DMS53 (cell line): ENCODE measurements around the gene HLA-G.
A peak's percentile ranks its signal among the peaks of the same experiment; 100 is the strongest.

Experiments
- DNase-seq: peaks from one replicate; lab custom pipeline; 2025; lab: John Stamatoyannopoulos, UW

Gene HLA-G

DNA sequence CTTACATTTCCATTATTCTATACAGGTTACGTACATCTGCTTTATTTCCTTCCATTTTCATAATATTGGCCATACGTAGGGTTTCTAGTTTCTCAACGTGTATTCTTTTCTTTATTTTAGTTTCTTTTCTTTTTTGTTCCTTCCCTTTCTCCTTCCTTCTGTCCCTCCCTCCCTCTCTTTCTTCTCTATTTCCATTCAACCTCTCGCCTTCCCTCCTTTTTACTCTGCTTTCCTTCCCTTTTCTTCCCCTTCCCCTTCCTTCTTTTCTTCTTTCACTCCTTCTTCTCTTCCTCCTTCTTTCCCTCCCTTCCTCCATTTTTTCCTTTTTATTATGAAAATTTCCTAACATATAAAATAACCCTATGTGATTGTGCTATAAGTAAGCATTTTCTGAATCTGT is 8.7 kb upstream of the HLA-G start:
- no peak for DNase-seq

- no peak for DNase-seq
Observed at GRCh38 chr6:29824144-29824543, 3.5 kb upstream of the HLA-G start.

DNA sequence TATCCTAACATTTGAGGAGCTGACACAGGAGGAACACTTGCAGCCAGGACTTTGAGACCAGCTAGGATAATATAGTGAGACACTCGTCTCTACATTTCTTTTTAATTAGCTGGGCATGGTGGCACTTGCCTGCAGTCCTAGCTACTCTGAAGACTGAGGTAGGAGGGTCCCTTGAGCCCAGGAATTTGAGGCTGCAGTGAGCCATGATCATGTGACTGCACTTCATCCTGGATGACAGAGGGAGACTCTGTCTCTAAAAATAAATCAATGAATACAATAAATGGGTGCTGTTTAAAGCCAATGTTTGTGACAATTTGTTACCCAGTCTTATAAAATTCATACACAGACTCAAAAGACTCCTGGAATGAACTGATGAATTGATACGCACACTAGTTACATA is 1.8 kb upstream of the HLA-G start:
- no peak for DNase-seq

GRCh38 chr6:29826271-29826670 is 1.4 kb upstream of the HLA-G start:
- peak; percentile 40 for DNase-seq

DNA sequence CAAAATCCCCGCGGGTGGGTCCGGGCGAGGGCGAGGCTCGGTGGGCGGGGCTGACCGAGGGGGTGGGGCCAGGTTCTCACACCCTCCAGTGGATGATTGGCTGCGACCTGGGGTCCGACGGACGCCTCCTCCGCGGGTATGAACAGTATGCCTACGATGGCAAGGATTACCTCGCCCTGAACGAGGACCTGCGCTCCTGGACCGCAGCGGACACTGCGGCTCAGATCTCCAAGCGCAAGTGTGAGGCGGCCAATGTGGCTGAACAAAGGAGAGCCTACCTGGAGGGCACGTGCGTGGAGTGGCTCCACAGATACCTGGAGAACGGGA is 809 bp downstream of the HLA-G start:
- peak; percentile 32 for DNase-seq

GRCh38 chr6:29829766-29830165 is 2.1 kb downstream of the HLA-G start:
- no peak for DNase-seq

DNA sequence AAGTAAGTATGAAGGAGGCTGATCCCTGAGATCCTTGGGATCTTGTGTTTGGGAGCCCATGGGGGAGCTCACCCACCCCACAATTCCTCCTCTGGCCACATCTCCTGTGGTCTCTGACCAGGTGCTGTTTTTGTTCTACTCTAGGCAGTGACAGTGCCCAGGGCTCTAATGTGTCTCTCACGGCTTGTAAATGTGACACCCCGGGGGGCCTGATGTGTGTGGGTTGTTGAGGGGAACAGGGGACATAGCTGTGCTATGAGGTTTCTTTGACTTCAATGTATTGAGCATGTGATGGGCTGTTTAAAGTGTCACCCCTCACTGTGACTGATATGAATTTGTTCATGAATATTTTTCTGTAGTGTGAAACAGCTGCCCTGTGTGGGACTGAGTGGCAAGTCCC is 2.8 kb downstream of the HLA-G start:
- no peak for DNase-seq

- DNase-seq: no peak
Observed at GRCh38 chr6:29831776-29832175, 4.2 kb downstream of the HLA-G start.

DNA sequence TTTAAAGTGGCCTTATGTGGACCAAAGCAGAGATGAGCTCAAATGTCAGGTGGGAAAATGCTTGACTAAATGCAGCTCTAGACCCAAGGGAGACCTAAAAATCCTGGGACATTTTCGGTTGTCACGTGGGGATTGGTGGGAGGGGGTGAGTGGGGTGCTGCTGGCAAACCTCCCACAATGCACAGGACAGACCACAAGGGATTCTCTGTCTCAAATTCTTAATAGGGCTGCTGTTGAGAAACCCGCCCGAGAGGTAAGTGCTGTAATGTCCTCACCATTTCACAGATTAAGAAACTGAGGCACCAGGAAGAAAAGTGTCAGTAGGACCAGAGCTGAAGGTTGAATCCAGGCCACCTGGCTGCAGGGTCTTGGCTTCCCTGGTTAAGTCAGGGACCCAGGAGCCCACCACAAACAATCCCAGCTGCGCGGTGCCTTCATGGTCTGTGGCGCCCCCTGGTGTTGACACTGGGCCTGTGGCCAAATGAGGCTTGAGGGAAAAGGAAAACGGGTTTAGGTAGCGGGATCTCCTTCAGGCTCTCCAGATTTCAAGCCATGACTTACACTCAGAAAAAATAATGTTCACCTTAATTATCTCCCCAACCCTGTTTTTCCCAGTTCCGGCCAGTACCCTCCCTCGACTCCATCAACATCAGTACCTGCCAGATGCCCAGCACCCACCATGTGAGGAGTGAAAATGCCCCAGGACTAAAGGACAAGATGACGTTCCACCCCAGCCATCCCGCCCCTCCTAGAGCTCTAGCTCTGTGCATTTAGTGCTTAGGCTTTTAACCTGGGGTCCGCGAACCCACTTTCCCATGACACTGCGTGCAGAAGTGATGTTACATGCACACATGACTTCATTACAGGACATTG is 7.2 kb downstream of the HLA-G start:
- peak; percentile 51 for DNase-seq

GRCh38 chr6:29839917-29840316 is 12.3 kb downstream of the HLA-G start:
- no peak for DNase-seq

DNA sequence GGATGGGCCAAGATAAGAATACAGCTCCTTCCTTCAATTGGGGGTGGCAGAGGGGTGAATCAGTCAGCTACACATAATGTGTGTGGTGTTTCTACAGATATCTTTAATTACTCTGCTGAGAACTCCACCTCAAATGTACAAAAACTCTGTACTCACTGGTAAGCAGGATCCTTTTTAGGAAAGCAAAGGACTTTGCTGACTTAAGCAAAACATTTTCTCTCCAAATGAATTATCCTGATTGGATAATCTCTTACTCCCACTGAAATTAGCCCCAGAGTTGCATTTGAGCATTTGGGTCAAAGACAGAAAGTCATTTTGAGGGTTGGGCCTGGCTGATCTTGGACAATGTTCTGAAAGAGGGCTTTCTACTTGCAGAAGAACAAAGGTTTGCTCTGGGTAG is 13.4 kb downstream of the HLA-G start:
- no peak for DNase-seq

DNA sequence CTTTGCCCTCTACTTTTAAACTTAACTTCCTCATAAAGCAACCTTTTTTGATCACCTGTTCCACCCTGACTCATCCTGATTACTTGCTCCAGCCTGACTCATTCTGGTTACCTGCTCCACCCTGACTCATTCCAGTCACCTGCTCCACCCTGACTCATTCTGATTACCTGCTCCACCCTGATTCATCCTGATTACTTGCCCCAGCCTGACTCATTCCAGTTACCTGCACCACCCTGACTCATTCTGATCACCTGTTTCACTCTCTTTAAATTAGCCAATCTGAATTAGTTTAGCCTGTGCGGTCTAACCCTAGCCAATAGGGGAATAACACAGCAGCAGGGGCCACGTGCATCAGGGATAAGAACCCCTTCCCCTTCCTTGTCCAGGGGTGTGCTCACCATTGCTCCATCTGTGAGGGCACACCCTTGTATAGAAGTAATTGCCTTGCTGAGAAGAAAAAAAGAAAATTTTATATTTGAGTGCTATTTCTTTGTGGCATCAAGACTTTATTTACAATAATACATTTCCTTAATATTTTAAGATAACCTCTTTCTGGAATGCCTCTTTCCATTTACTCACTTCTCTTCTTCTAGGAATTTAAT is 17.9 kb downstream of the HLA-G start:
- peak; percentile 79 for DNase-seq

DNA sequence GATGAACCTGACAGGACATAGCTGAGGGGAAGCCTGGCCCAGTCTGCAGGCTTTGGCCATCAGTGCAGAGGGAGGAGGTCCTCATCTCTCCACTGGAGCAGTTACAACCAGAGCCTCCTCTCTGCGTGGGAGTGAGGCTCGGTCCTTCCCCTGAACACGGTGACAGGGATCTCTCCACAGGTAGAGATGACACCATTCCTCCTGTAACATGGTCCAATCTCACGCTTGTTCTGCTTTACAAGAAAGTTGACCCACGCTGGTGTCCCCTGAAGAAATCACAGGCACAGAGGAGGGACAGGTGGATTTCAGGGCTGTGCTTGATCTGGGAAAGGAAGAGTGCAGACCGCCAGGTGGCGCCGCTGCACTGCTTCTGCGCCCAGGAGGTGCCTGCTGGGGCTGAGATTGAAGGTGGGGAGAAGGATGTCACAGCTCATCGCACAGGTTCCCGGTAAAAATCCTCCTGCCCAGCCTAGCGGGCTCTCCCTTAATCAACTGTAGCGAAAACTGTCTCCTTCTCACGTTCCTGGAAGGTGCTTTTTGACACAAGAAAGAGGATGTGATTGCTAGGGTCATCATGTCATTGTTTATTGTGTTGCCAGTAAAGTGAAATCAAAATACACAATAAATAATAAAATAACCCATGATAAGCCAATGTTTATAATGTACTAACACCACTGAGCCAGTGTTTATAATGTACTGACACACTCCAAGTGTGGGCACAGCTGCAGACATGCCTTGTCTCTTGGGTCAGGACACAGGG is 20.4 kb downstream of the HLA-G start:
- DNase-seq: peak; percentile 88

GRCh38 chr6:29850011-29850553 is 22.5 kb downstream of the HLA-G start:
- DNase-seq: peak; percentile 51

GRCh38 chr6:29851190-29851589 is 23.6 kb downstream of the HLA-G start:
- DNase-seq: no peak

- DNase-seq: no peak
Observed at GRCh38 chr6:29853245-29853644, 25.6 kb downstream of the HLA-G start.

DNA sequence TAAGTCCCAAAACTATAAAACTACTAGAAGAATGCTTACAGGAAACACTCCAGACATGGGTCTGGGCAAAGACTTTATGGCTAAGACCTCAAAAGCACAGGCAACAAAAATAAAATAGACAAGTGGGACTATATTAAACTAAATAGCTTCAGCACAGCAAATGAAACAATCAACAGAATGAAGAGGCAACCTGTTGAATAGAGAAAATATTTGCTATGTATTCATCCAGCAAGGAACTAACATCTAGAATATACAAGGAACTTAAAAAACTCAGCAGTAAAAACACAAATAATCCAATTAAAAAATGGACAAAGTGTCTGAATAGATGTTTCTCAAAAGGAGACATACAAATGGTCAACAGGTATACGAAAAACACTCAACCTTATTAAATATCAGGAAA is 30.4 kb downstream of the HLA-G start:
- no peak for DNase-seq

DNA sequence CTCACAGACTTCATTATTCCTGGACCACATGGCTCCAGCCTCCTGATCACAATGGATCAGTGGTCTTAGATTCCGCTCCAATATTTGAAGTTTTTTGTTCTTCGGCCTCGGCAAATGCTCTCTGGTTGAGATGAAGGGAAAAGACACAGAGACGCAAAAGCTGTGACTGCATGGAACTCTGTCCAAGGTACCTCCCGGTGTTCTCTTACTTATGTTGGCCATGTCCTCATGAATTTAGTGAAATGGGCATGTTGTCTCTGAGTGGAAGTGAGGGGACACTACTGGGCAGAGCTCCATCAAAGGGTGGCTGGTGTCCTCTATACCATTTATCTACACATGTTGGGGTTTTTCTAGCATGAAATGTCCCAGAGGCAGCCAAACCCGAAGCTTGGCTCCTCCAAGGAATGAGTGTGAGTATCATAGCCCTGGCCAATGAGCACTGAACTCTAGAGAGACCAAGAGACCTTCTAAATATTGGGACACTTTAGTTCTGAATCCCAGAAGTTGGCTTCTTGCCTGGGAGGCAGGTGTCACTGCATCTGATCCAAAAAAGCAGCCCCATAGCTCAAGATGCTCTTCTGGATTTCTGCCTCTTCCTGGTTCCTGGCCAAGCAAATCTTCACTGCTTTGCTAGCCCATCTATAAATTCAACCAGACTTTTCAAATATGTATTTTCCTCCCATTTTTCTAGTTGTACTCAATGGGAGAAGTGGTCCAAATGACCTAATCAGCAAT is 34.1 kb downstream of the HLA-G start:
- no peak for DNase-seq

- DNase-seq: no peak
Observed at GRCh38 chr6:29864037-29864810, 36.6 kb downstream of the HLA-G start.

- DNase-seq: no peak
Observed at GRCh38 chr6:29865631-29866030, 38.0 kb downstream of the HLA-G start.

DNA sequence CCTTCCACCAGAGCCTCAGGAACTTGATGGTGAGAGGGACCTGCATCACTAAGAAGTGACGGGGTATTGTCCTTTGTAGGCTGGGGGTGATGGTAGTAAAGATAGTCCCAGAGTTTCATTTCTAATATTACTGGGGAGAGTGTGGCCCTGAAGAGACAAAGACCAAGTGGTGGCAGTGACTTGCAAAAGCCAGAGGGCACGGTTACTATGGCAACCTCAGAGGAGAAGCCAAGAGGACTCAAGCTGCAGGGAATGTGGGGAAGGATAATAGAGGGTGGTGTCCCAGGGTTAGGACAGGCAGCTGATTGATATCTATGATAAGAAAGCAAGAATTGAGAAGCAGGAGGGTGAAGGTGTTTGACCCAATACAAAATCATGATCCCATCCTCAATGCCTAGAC is 42.5 kb downstream of the HLA-G start:
- DNase-seq: peak; percentile 56
